Activated CD4-positive, alpha-beta T cell treated with anti-CD3 and anti-CD28 coated beads, Interleukin-10, Interleukin-2, amounts not matched to agents 100 ng/mL and 50 ng/mL, durations not matched to agents 16 hours and 8 hours (primary cell): ENCODE data around the gene ISG15.
"Not testable (repeated sequence)": the region's sequence is repeated elsewhere in the genome, so short reads cannot be mapped to it uniquely, and the experiment has no call there.

ENCODE experiments used
- DNase-seq: peaks from one replicate; pipeline ENCODE4 v3.0.0-alpha.2; 2020

Gene ISG15

DNA sequence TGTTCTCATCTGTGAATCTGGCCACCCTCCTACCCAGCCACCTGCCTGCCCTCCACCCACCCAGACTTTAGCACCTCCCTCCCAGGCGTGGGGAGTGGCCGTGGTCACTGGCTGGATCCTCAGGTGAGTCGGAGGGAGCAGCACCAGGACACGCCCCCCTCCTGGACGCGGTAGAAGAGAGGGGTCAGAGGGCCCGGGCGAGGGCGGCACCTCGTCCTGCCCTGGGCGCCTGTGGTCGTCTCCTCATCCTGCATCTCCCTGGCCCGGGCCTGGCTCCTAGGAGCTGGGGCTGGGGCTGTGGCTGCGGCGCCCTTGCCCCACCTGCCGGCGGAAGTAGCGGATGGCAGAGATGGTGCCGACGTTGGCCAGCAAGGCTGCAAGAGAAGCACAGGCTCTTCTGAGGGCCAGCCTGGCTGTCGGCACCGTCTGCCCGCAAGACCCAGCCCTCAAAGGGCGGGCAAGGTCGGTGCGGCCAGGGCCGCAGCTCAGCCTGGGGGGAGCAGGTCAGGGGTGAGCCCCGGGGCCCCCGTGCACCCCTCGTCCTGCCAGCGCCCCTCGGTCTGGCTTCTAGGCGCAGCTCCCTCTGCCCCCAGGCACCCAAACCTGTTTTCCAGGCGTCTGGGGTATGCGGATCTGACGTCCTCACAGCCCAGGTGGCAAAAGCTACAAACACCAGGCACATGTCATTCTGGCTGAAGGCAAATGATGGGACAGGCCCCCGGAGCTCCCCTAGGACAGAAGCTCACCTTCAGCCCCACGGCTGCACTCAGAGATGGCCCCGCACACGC lies 37.2 kb upstream of the ISG15 start:
- DNase-seq, result peak; percentile 59

DNA sequence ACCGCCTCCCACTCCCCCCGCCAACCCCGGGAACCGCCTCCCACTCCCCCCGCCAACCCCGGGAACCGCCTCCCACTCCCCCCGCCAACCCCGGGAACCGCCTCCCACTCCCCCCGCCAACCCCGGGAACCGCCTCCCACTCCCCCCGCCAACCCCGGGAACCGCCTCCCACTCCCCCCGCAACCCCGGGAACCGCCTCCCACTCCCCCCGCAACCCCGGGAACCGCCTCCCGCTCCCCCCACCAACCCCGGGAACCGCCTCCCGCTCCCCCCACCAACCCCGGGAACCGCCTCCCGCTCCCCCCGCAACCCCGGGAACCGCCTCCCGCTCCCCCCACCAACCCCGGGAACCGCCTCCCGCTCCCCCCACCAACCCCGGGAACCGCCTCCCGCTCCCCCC lies 36.5 kb upstream of the ISG15 start:
- not testable (repeated sequence) for DNase-seq

DNA sequence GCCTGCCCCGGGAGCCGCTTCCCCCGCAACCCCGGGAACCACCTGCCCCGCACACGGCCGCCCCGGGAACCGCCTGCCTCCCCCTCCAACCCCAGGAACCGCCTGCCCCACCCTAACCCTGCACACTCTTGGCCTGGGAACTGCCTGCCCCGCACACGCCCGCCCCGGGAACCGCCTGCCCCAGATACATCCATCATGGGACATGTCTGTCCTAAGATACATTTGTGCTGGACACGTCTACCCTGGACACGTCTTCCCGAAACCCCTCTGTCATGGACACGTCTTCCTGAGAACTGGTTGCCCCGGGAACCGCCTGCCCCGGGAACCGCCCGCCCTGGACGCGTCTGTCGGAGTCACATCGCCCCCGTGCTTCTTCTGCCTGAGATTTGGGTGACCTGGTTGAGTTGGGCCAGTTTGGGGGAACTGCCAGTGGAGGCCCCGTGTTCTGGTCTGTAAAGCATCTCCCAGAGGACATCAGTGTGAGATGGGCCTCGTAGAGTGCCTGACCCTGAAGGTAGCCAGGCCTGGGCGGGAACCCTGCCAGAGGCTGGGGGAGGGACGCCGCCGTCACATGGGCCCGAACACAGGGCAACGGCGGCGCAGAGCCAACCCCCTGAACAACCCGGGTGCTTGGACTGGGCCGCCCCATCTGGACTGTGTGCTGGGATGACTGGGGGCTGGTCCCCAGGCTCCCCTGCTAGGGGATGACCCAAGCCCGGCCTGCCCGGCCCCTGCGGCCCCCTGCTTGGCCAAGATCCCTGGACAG lies 35.0 kb upstream of the ISG15 start:
- no peak for DNase-seq

DNA sequence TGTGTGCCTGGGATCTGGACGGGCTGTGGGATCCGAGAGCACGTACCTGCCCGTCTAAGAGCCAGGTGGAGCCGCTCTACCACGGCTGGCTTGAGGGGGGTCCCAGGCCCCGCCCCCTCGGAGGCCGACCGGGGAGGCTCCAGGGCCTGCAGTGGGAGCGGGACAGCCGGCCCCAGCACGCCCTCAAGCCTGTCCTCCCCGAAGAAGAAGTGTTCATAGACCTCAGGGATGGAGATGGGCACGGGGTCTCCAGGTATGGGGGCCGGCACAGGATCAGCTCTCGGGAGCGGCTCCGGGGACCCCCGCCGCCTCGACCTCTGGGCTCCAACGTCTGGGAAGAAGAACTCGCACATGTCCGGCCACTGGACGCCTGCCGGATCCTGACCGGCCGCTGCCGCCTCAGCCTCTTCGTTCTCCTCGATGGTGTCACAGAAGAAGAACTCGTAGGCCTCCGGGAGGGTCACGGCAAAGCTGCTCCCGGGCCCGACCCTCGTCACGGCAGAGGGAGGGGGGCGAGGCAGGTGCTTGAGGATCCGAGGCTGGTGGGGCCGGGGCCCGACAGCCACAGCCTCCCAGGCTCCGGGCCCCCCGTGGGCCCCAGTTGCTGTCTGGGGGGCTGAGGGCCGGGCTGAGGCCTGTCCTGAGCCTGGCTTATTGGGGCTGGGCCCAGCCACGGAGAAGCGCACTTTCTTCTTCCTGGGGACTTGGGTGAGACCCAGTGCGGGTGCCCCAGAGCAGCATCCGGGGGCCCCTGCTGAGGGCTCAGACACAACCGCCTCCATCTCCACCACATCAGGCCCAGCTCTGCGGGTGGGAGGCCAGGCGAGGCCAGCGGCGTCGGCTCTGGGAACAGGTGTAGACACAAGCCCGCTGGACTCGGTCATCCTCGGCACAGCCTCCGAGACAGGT lies 34.2 kb upstream of the ISG15 start:
- DNase-seq, result no peak

DNA sequence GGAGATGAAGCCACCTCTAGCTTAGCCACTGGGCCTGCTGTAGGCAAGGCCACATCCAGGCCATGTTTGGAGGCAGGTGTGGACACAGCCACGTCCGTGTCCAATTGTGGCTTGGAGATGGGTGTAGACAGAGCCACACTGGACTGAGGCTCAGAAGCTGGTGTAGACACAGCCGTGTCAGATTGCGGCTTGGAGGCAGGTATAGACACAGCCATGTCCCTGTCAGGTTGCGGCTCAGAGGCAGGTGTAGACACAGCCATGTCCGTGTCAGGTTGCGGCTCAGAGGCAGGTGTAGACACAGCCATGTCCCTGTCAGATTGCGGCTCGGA lies 33.6 kb upstream of the ISG15 start:
- no peak for DNase-seq

DNA sequence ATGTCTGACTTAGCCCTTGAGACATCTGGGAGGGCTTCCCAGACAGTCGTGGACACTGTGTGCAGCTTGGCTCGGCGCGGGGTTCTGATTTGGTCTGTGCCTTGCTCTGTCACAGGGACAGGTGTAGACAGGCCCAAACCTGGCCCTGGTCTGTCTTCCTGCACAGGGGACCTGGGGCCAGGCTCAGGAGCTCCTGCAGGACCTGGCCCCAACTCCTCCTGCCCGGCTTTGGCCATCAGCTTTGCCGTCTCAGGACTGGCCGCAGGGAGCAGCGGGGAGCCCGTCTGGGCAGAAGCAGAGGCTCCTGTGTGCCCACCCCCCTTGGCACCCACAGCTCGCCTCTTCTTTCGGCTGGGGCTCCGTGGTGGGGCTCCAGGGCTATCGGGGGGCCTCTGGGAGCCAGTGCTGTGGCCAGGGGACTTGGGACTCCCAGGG lies 33.1 kb upstream of the ISG15 start:
- DNase-seq, result no peak

DNA sequence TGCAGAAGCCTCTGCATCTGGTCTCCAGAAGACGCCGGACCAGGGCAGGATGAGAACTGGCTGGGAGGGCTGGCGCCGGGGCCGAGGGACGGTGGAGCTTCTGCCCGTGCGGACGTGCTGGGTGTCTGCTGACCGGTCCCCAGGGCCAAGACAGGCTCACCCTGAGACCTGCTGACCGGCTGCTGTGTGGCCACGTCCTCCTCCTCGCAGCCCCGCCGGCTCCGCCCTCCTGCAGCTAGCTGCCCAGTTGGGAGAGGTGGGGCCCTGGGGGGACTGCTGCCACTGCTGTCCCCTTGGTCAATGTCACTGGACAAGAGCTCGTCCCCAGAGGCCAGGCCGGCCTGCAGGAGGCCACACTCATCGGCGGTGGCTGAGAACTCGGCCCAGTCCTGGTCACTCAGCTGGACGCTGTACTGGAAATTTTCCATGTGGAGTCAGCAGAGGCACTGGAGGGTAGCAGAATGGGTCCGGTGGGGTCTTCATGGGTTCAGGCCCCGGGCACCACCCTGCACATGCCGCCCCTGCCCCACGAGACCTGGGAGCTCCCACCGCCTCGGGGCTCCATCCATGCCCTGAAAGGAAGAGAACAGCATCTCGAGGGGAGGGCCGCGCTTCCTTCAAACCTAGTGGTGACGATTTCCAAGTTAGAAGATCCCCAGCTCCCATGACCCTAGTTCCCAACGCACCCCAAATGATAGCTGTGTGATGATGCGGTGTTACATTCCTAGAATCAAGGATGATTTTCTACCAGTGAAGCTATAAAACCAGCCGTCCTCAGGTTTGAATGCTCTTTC lies 32.5 kb upstream of the ISG15 start:
- DNase-seq, result no peak

DNA sequence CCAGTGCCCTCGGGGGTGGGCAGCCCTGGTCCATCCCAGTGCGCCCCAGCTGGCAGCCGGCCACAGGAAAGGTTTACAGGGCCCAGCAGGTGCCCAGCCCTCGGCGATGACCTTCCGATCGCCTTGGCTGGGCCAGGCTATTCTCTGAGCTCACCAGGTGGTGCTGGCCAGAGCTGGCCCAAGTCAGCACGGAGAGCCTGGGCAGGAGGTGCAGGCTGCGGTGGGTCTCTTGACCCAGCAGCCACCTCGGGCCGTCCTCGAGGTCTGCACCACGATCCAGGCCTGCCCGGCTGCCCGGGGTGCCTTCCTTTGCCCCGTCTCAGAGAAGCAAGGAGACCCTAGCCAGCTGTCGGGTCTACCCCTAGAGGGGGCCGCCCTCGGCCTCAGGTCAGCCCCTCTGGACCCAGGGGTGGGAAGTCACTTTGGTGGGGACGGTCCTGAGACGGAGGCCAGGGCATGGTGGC lies 31.8 kb upstream of the ISG15 start:
- DNase-seq, result no peak

DNA sequence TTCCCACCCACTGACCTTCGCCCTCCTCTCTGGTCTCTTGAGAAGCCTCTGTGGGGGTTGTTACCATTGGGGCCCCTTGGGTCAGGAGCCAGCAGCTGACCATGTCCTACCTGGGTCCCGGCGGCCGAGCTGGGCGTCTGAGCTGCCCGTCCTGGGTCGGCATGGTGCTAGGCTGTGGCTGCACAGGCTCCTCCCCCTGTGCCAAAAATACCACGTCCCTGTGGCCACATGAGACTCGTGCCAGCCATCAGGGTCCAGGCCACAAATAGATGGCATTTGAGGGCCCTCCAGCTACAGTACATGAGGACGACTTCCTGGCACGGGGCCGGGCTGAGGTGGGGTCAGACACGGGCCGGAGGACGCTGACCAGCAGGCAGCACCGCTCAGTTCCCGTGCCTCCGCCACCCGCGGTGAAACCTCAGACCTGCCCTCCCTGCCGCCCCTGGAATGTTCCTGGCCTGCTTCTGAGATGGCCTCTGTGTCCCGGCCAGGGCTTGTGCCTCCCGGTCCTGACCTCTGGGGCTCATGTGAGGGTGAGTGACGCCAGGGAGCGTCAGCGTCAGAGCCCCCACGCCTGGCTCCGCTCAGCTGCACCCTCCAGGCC lies 31.2 kb upstream of the ISG15 start, which contains the start of gene PERM1:
Gene PERM1 (minus strand): TSS at position 139 of the 604 bp plus-strand sequence. CDS start 1,064 bp downstream, outside the sequence.
- DNase-seq, result no peak

DNA sequence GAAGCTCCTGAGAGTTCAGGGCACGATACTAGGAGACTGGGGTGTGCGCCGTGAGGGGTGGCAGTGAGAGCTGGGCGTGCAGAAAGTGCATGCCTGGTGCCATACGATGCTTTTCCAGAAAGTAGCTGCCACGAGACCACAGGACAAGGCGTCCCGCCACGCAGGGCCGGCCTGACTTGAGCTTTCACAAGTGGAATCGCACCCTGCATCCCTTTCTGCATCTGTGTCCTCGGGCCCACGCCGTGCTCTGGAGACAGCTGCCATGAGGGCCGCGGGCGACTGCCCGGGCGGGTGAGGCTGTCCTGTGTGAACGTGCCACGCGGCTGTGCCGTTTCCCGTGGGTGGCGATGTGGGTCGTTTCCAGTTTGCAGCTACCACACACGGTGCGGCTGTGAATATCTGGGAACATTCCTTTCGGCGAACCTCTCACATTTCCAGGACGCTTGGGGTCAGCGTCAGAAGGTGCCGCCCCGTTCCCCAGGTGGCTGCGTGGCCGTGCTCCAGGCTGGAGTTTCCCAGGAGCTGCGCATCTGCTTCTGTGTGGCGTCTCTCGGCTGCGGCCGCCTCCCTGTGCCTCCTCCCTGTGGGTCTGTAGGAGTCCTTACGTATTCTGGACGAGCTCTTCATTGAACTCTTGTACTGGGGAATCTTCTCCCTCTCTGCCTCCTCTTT lies 30.4 kb upstream of the ISG15 start:
- DNase-seq, result no peak

DNA sequence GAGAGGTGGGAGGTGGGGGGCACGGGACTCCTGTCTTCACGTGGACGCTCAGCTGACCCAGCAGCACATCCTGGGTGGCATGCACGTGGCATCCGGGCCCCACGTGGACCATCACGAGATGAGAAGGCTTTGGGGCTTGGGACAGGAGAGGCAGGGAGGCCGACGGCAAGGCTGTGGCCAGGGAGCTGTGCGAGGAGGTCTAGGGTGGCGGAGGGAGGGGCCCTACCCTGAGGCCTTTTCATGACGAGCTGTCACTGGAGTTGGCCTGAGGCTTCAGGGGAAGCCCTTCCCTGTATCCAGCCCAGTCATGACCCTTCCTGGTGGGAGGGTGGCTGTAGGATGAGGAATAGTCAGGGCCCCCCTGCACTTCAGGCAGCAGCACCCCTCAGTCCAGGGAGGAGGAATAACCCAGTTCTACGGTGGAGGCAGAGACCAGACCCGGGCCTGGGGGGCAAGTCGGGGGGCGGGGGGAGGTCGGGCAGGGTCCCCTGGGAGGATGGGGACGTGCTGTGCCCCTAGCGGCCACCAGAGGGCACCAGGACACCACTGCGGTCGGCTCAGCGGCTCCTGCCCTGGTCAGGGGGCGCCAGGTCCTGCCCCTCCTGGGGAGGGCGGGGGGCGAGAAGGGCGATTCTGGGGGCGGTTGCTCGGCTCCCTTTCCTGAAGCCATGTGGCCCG lies 29.4 kb upstream of the ISG15 start:
- DNase-seq, result peak; percentile 59

DNA sequence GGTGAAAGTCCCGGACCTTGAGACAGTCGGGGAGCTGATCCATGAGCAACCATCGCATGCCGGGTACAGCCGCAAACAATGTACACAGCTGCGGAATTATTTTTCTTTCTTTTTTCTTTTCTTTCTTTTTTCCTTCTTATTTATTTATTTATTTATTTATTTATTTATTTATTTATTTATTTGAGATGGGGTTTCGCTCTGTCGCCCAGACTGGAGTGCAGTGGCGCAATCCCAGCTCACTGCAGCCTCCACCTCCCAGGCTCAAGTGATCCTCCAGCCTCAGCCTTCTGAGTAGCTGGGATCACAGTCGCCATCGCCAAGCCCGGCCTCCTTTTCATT lies 28.9 kb upstream of the ISG15 start:
- no peak for DNase-seq

DNA sequence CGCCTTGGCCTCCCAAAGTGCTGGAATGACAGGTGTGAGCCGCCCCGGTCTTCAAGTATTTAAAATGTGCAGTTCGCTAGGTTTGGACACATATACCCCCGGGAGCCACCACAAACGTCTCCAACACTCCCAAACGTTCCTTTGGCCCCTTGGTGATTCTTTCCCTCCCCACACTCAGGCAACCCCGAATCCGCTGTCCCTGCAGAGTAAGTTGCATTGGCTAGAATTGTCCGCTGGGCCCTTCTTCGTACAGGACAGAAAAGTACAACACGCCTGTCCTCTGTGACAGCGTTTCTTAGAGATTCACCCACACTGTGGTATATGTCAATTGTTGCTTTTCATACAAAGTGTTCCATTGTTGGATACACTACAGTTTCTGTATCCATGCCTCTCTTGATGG lies 28.2 kb upstream of the ISG15 start:
- DNase-seq, result no peak

DNA sequence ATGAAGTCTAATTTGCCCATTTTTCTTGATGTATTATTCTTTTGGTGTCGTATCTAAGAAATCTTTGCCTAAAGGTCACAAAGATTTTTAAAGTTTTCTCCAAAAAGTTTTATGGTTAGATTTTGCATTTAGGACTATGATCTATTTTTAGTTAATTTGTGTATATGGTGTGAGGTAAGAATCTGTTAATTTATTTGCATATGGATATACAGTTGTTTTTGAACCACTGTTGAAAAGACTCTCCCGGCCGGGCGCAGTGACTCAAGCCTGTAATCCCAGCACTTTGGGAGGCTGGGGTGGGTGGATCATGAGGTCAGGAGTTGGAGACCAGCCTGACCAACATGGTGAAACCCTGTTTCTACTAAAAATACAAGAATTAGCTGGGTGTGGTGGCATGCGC lies 25.2 kb upstream of the ISG15 start:
- not testable (repeated sequence) for DNase-seq

DNA sequence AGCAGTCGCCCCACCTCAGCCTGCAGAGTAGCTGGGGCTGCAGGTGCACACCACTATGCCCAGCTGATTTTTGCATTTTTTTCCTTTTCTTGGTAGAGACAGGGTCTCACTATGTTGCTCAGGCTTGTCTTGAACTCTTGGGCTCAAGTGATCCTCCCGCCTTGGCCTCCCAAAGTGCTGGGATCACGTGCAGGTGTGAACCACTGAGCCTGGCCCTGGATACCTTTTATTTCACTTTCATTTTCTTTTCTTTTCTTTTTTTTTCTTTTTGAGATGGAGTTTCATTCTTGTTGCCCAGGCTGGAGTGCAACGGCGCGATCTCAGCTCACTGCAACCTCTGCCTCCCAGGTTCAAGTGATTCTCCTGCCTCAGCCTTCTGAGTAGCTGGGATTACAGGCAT lies 22.0 kb upstream of the ISG15 start:
- not testable (repeated sequence) for DNase-seq

DNA sequence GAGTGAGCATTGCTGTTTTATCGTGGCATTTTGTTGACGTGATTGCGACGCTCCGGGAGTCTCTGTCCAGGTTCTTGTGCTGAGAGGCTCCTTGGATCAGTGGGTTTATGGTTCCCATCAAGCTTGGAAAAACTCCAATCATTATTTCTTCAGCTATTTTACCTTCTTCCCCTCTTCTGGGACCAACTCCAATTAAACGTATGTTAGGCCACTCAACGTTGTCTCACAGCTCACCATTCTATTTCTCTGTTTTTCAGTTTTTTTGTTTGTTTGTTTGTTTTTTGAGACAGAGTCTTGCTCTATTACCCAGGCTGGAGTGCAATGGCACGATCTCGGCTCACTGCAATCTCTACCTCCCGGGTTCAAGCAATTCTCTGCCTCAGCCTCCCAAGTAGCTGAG lies 21.4 kb upstream of the ISG15 start:
- DNase-seq, result no peak

DNA sequence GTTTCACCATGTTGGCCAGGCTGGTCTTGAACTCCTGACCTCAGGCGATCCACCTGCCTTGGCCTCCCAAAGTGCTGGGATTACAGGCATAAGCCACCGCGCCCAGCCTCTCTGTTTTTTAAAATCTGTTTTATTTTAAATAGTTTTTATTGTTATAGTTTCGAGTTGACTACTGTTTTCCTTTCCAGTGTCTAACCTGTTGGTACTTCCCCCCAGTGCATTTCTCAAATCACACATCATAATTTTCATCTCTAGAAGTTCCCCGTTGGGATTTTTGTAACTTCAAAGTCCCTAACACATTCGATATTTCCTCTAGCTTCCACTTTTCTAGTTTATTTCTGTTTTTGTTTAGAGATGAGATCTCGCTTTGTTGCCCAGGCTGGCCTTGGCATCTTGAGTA lies 20.9 kb upstream of the ISG15 start:
- DNase-seq, result peak; percentile 58

DNA sequence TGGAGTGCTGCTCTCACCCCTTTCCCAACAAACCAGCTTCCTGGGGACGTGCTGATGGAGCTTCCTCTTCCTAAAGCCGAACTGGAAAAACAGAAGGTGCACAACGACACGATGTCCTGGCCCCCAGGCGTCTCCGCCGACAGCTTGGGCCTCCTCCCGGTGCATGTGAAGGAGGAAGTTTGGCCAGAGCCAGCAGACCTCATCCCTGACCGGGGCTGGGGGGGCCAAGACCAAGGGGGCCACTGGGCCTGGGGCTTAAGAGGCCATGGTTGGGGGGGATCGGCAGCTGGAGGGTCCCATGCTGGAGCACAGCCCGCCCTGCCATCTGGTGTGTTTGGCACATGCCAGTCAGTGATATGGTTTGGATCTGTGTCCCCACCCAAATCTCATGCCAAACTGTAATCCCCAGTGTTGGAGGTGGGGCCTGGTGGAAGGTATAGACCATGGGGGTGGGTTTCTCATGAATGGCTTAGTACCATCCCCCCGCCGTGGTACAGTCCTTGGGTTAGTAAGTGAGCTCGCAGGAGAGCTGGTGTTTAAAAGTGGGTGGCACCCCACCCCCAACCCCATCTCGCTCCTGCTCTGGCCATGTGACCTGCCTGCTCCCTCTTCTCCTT lies 19.8 kb upstream of the ISG15 start:
- no peak for DNase-seq

DNA sequence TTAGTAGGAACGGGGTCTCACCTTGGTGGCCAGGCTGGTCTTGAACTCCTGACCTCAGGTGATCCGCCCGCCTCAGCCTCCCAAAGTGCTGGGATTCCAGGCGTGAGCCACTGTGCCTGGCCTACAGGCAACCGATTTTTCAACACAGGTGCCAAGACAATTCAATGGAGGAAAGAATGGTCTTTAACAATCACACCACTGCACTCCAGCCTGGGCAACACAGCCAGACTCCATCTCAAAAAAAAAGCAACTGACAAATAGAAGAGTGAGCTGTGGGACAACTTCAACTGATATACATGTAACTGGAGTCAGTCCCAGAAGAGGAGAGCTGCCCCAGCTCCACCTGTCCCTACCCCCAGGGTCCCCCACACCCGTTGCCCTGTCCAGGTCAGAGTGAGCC lies 18.8 kb upstream of the ISG15 start:
- DNase-seq, result not testable (repeated sequence)
